HG02938 (cell line): ENCODE data around the gene DNAH14.
"Not testable (repeated sequence)": the region's sequence is repeated elsewhere in the genome, so short reads cannot be mapped to it uniquely, and the experiment has no call there.

Experiments used
- ATAC-seq: cut with Tn5 transposase; IDR thresholded peaks from one replicate; pipeline ENCODE4 v1.9.1; 2021; ENCODE audit warnings: mild to moderate bottlenecking, moderate library complexity; ENCODE audit not compliant: unreplicated experiment

The DNAH14 gene

GRCh38 chr1:225380691-225381090 is 451.2 kb downstream of the DNAH14 start:
- no peak for ATAC-seq

GRCh38 chr1:225386860-225387259 is 457.4 kb downstream of the DNAH14 start:
- ATAC-seq, result not testable (repeated sequence)

- ATAC-seq, result no peak
Measured at GRCh38 chr1:225388372-225388771, 458.9 kb downstream of the DNAH14 start.

GRCh38 chr1:225389843-225390242 is 460.4 kb downstream of the DNAH14 start:
- no peak for ATAC-seq

- ATAC-seq, result no peak
Measured at GRCh38 chr1:225396357-225396756, 466.9 kb downstream of the DNAH14 start.

GRCh38 chr1:225400968-225401367 is 471.5 kb downstream of the DNAH14 start:
- no peak for ATAC-seq

GRCh38 chr1:225406976-225407725 is 477.7 kb downstream of the DNAH14 start:
- no peak for ATAC-seq

GRCh38 chr1:225407755-225408154 is 478.3 kb downstream of the DNAH14 start:
- ATAC-seq, result no peak

- no peak for ATAC-seq
Measured at GRCh38 chr1:225408249-225408648, 478.8 kb downstream of the DNAH14 start.

- ATAC-seq, result no peak
Measured at GRCh38 chr1:225409051-225409450, 479.6 kb downstream of the DNAH14 start.

GRCh38 chr1:225410036-225410435 is 480.6 kb downstream of the DNAH14 start:
- ATAC-seq, result no peak

- no peak for ATAC-seq
Measured at GRCh38 chr1:225412321-225412720, 482.8 kb downstream of the DNAH14 start.

GRCh38 chr1:225412803-225413351 is 483.4 kb downstream of the DNAH14 start:
- no peak for ATAC-seq

- no peak for ATAC-seq
Measured at GRCh38 chr1:225413708-225414375, 484.4 kb downstream of the DNAH14 start.

GRCh38 chr1:225415307-225415706 is 485.8 kb downstream of the DNAH14 start:
- ATAC-seq, result no peak

- no peak for ATAC-seq
Measured at GRCh38 chr1:225415967-225416745, 486.7 kb downstream of the DNAH14 start.

- ATAC-seq, result no peak
Measured at GRCh38 chr1:225418059-225418458, 488.6 kb downstream of the DNAH14 start.

- ATAC-seq, result no peak
Measured at GRCh38 chr1:225418598-225418997, 489.1 kb downstream of the DNAH14 start.

- ATAC-seq, result no peak
Measured at GRCh38 chr1:225422031-225422605, 492.6 kb downstream of the DNAH14 start.

GRCh38 chr1:225422795-225423517 is 493.5 kb downstream of the DNAH14 start:
- ATAC-seq, result no peak
